KG1 (cell line): Measurements from ENCODE around the gene RASGEF1C.
"Not testable (repeated sequence)": the region's sequence is repeated elsewhere in the genome, so short reads cannot be mapped to it uniquely, and the experiment has no call there.

Experiments
- DNase-seq: peaks from one replicate; lab custom pipeline; 2025; lab: John Stamatoyannopoulos, UW

RASGEF1C gene

GRCh38 chr5:180099733-180100611 is 109.0 kb downstream of the RASGEF1C start:
- no peak for DNase-seq

GRCh38 chr5:180098991-180099732 is 109.8 kb downstream of the RASGEF1C start:
- DNase-seq = no peak

GRCh38 chr5:180098526-180098925 is 110.5 kb downstream of the RASGEF1C start:
- no peak for DNase-seq

- DNase-seq = no peak
Observed at GRCh38 chr5:180097926-180098325, 111.1 kb downstream of the RASGEF1C start.

- DNase-seq = no peak
Observed at GRCh38 chr5:180097163-180097894, 111.7 kb downstream of the RASGEF1C start.

GRCh38 chr5:180096616-180097015 is 112.4 kb downstream of the RASGEF1C start:
- DNase-seq = no peak

- DNase-seq = no peak
Observed at GRCh38 chr5:180095545-180095944, 113.5 kb downstream of the RASGEF1C start.

- peak; percentile 43 for DNase-seq
Observed at GRCh38 chr5:180093651-180094382, 115.2 kb downstream of the RASGEF1C start.

- no peak for DNase-seq
Observed at GRCh38 chr5:180093241-180093640, 115.8 kb downstream of the RASGEF1C start.

GRCh38 chr5:180090769-180091546 is 118.1 kb downstream of the RASGEF1C start:
- DNase-seq = no peak

GRCh38 chr5:180090098-180090768 is 118.8 kb downstream of the RASGEF1C start:
- DNase-seq = peak; percentile 30

GRCh38 chr5:180089628-180090027 is 119.4 kb downstream of the RASGEF1C start:
- not testable (repeated sequence) for DNase-seq

- no peak for DNase-seq
Observed at GRCh38 chr5:180088561-180088960, 120.5 kb downstream of the RASGEF1C start.

- no peak for DNase-seq
Observed at GRCh38 chr5:180086816-180087399, 122.1 kb downstream of the RASGEF1C start.

- no peak for DNase-seq
Observed at GRCh38 chr5:180085837-180086236, 123.2 kb downstream of the RASGEF1C start.

GRCh38 chr5:180084638-180085561 is 124.1 kb downstream of the RASGEF1C start:
- DNase-seq = no peak

GRCh38 chr5:180083529-180084060 is 125.4 kb downstream of the RASGEF1C start:
- no peak for DNase-seq

GRCh38 chr5:180082633-180083420 is 126.2 kb downstream of the RASGEF1C start:
- DNase-seq = no peak
